HL-60 (cell line): Measurements from ENCODE around the gene PLEKHG2.

Experiments used
- DNase-seq, 2 experiments: peaks; one replicate each; pipeline ENCODE4 v3.0.0-alpha.2; 2010 to 2020; ENCODE audit warnings: low read depth in 1 of 2, low spot score in 1 of 2
- H3K27ac ChIP-seq: fragments of 250-450 bp; sonication (Bioruptor Pico); replicated peaks from 2 replicates; pipeline ENCODE4 v1.5.1; 2020; ENCODE audit warnings: mild to moderate bottlenecking, moderate library complexity
- H3K27me3 ChIP-seq: fragments of 250-450 bp; sonication (Bioruptor Pico); 2 replicates; pipeline ENCODE4 v1.5.1; 2021; ENCODE audit warnings: mild to moderate bottlenecking, moderate library complexity; ENCODE audit not compliant: insufficient read depth, poor library complexity, severe bottlenecking
- H3K4me3 ChIP-seq: replicated peaks from 2 replicates; pipeline ENCODE4 v1.5.1; 2011; ENCODE audit warnings: mild to moderate bottlenecking, control low read depth, low read length; ENCODE audit not compliant: insufficient read depth
- CTCF ChIP-seq: IDR thresholded peaks from one replicate; pipeline ENCODE4 v1.5.1; 2011; ENCODE audit warnings: low read length, control low read depth, inconsistent platforms; ENCODE audit not compliant: insufficient read depth
- GABPA ChIP-seq: IDR thresholded peaks from 2 replicates; pipeline ENCODE4 v1.6.1; 2012; ENCODE audit warnings: low read depth
- POLR2AphosphoS5 ChIP-seq: IDR thresholded peaks from 2 replicates; pipeline ENCODE4 v1.6.1; 2012; ENCODE audit warnings: low read depth
- REST ChIP-seq: IDR thresholded peaks from 2 replicates; pipeline ENCODE4 v1.6.1; 2012; ENCODE audit warnings: low read depth; ENCODE audit not compliant: insufficient replicate concordance
- SPI1 ChIP-seq: IDR thresholded peaks from 2 replicates; pipeline ENCODE4 v1.6.1; 2012; ENCODE audit warnings: low read depth, mild to moderate bottlenecking, borderline replicate concordance

The PLEKHG2 gene

GRCh38 chr19:39397360-39398296 lies 14.8 kb upstream of the PLEKHG2 start:
- Histone ChIP-seq H3K27ac (peak overlapping the region; percentile 86), H3K4me3 (no peak overlapping the region), H3K27me3 (no peaks in the 10 kb centered on the region)
- peak; percentile 86 to 90 for DNase-seq
- TF ChIP-seq GABPA (no peak), CTCF (peak; percentile 90), REST (no peak), SPI1 (no peak), POLR2AphosphoS5 (peak; percentile 32; the same call in 1 of the 2 replicates)

GRCh38 chr19:39398297-39398864 lies 14.1 kb upstream of the PLEKHG2 start:
- Histone ChIP-seq H3K27me3 (no peaks in the 10 kb centered on the region), H3K4me3 (no peak overlapping the region), H3K27ac (peak overlapping the region; percentile 86)
- DNase-seq, result peak; percentile 88 to 96
- TF ChIP-seq REST (no peak), SPI1 (peak; percentile 64), POLR2AphosphoS5 (peak; percentile 20; the same call in 1 of the 2 replicates)

- no peak for DNase-seq
- Histone ChIP-seq H3K27ac (no peak overlapping the region), H3K4me3 (no peak overlapping the region), H3K27me3 (no peaks in the 10 kb centered on the region)
- TF ChIP-seq POLR2AphosphoS5 (no peak), REST (no peak), CTCF (no peak), SPI1 (no peak), GABPA (no peak)
These were observed 12.8 kb upstream of the PLEKHG2 start for GRCh38 chr19:39399668-39400050.
